PFSK-1 (cell line): Measurements from ENCODE around the gene ANKS1B.

Source experiments
- POLR2AphosphoS5 ChIP-seq: IDR thresholded peaks from 2 replicates; pipeline ENCODE4 v1.6.1; 2012; ENCODE audit warnings: low read depth, mild to moderate bottlenecking, control low read depth, low read length, moderate library complexity
- TAF1 ChIP-seq: IDR thresholded peaks from 2 replicates; pipeline ENCODE4 v1.6.1; 2012; ENCODE audit warnings: low read length, control low read depth, borderline replicate concordance; ENCODE audit not compliant: insufficient read depth
- TF ChIP-seq, protein P1 (sequence below), 2 experiments: IDR thresholded peaks; 2 replicates each; pipeline versions ENCODE4 v1.6.1 to v1.8.0; 2011 to 2012; ENCODE audit warnings: low read depth in 2 of 2, low read length in 2 of 2, control low read depth in 1 of 2, inconsistent platforms in 1 of 2, mild to moderate bottlenecking in 1 of 2, moderate library complexity in 1 of 2; ENCODE audit not compliant: insufficient read depth in 1 of 2

GRCh38 chr12:98730412-98730811 is 1254.3 kb downstream of the ANKS1B start:
- TF ChIP-seq, protein P1, sequence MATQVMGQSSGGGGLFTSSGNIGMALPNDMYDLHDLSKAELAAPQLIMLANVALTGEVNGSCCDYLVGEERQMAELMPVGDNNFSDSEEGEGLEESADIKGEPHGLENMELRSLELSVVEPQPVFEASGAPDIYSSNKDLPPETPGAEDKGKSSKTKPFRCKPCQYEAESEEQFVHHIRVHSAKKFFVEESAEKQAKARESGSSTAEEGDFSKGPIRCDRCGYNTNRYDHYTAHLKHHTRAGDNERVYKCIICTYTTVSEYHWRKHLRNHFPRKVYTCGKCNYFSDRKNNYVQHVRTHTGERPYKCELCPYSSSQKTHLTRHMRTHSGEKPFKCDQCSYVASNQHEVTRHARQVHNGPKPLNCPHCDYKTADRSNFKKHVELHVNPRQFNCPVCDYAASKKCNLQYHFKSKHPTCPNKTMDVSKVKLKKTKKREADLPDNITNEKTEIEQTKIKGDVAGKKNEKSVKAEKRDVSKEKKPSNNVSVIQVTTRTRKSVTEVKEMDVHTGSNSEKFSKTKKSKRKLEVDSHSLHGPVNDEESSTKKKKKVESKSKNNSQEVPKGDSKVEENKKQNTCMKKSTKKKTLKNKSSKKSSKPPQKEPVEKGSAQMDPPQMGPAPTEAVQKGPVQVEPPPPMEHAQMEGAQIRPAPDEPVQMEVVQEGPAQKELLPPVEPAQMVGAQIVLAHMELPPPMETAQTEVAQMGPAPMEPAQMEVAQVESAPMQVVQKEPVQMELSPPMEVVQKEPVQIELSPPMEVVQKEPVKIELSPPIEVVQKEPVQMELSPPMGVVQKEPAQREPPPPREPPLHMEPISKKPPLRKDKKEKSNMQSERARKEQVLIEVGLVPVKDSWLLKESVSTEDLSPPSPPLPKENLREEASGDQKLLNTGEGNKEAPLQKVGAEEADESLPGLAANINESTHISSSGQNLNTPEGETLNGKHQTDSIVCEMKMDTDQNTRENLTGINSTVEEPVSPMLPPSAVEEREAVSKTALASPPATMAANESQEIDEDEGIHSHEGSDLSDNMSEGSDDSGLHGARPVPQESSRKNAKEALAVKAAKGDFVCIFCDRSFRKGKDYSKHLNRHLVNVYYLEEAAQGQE (IDR thresholded peaks at IDR 0.05; ENCODE audit: insufficient read depth in 1 of 2, low read depth in 2 of 2, low read length in 2 of 2) = no peak
- TF ChIP-seq POLR2AphosphoS5 (no peak), TAF1 (no peak)
